DOHH2 (cell line): Measurements from ENCODE around the gene ETS2.

ENCODE experiments used
- EZH2phosphoT487 ChIP-seq: fragments of 200-600 bp; sonication (generic); IDR thresholded peaks from 2 replicates; pipeline ENCODE4 v1.6.1; 2017; ENCODE audit warnings: borderline replicate concordance, mild to moderate bottlenecking, antibody characterized with exemption, low read length, moderate library complexity, mixed read lengths
- TF ChIP-seq, protein P1 (sequence below): fragments of 200-600 bp; sonication (generic); IDR thresholded peaks from one replicate; pipeline ENCODE4 v1.5.1; 2014; ENCODE audit warnings: antibody characterized with exemption, mild to moderate bottlenecking, low read depth, low read length; ENCODE audit not compliant: poor library complexity, severe bottlenecking

DNA sequence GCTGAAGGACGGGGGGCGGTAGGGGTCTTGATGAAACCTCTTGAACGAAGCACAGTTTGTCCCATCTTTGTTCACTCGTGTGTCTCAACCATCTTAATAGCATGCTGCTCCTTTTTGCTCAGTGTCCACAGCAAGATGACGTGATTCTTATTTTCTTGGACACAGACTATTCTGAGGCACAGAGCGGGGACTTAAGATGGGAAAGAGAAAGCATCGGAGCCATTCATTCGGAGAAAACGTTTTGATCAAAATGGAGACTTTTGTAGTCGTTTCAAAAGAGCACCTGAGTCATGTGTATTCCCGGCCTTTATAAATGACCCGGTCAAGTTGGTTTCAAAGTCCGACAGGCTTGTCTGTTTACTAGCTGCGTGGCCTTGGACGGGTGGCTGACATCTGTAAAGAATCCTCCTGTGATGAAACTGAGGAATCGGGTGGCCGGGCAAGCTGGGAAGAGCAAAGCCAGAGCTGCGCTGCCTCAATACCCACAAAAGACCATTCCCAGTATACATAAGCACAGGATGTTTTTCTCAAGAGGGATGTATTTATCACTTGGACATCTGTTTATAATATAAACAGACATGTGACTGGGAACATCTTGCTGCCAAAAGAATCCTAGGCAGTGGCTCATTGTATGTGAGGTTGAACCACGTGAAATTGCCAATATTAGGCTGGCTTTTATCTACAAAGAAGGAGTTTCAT, 18.5 kb downstream of the ETS2 start:
- TF ChIP-seq, protein P1, sequence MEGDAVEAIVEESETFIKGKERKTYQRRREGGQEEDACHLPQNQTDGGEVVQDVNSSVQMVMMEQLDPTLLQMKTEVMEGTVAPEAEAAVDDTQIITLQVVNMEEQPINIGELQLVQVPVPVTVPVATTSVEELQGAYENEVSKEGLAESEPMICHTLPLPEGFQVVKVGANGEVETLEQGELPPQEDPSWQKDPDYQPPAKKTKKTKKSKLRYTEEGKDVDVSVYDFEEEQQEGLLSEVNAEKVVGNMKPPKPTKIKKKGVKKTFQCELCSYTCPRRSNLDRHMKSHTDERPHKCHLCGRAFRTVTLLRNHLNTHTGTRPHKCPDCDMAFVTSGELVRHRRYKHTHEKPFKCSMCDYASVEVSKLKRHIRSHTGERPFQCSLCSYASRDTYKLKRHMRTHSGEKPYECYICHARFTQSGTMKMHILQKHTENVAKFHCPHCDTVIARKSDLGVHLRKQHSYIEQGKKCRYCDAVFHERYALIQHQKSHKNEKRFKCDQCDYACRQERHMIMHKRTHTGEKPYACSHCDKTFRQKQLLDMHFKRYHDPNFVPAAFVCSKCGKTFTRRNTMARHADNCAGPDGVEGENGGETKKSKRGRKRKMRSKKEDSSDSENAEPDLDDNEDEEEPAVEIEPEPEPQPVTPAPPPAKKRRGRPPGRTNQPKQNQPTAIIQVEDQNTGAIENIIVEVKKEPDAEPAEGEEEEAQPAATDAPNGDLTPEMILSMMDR: no peak
- no peak for TF ChIP-seq EZH2phosphoT487
